ENCODE results near the gene SLC16A8.

Gene SLC16A8

GRCh38 chr22:38075105-38075825 lies 8.7 kb downstream of the SLC16A8 start (continued):
- no peak for TF ChIP-seq PRDM10 (tag by site-specific recombination; IDR thresholded peaks at IDR 0.05)
- no peak for TF ChIP-seq ZNF324 (tag by site-specific recombination; IDR thresholded peaks at IDR 0.05)
- TF ChIP-seq HOXA7 (CRISPR knock-in tag; IDR thresholded peaks at IDR 0.05; ENCODE audit: borderline replicate concordance) = no peak
- no peak for TF ChIP-seq KLF1 (tag by site-specific recombination; IDR thresholded peaks at IDR 0.05)
- TF ChIP-seq ZNF555 (tag by site-specific recombination; conservative IDR thresholded peaks at IDR 0.05) = no peak

- CTCF ChIA-PET = interaction anchor here (1.5 kb wide), 1 partner anchor 26 kb away, joined by 3 read pairs; no protein-coding TSS in a partner anchor
- Histone ChIP-seq H3K27ac (ENCODE audit: extremely low read depth, low read depth, low read length) (no peak overlapping the region), H3K9me3 (ENCODE audit: control insufficient read depth, insufficient read depth, low read depth, low read length) (no peaks in the 10 kb centered on the region), H3K4me3 (ENCODE audit: low read depth, low read length) (no peak overlapping the region), H3K36me3 (ENCODE audit: control insufficient read depth in 2 of 2, insufficient read depth in 1 of 2, low read length in 2 of 2) (peaks cover 3 to 64% of the 10 kb centered on the region in 2 experiments; a peak in 2 of 3 replicates), H3K4me1 (ENCODE audit: control insufficient read depth, insufficient read depth, low read length) (no peaks in the 10 kb centered on the region)
- POLR2A ChIA-PET = no interaction called here
- TF ChIP-seq, protein P1, sequence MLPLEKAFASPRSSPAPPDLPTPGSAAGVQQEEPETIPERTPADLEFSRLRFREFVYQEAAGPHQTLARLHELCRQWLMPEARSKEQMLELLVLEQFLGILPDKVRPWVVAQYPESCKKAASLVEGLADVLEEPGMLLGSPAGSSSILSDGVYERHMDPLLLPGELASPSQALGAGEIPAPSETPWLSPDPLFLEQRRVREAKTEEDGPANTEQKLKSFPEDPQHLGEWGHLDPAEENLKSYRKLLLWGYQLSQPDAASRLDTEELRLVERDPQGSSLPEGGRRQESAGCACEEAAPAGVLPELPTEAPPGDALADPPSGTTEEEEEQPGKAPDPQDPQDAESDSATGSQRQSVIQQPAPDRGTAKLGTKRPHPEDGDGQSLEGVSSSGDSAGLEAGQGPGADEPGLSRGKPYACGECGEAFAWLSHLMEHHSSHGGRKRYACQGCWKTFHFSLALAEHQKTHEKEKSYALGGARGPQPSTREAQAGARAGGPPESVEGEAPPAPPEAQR (tag by site-specific recombination; IDR thresholded peaks at IDR 0.05) = no peak
- no peak for TF ChIP-seq HOXD13 (CRISPR knock-in tag; IDR thresholded peaks at IDR 0.05; ENCODE audit: borderline replicate concordance)
- no peak for TF ChIP-seq ZNF169 (tag by site-specific recombination; IDR thresholded peaks at IDR 0.05)
- no peak for TF ChIP-seq ZNF776 (tag by site-specific recombination; IDR thresholded peaks at IDR 0.05; ENCODE audit: borderline replicate concordance)
- TF ChIP-seq PRDM2 (tag by site-specific recombination; IDR thresholded peaks at IDR 0.05; ENCODE audit: borderline replicate concordance) = no peak
- TF ChIP-seq ZBTB11 (tag by site-specific recombination; conservative IDR thresholded peaks at IDR 0.05; ENCODE audit: low read depth) = no peak
- no peak for TF ChIP-seq TRIM28 (IDR thresholded peaks at IDR 0.05; ENCODE audit: borderline replicate concordance, low read length)
- TF ChIP-seq TCF7L2 (IDR thresholded peaks at IDR 0.05; ENCODE audit: borderline replicate concordance, low read depth, low read length) = no peak
- no peak for TF ChIP-seq KLF9 (tag by site-specific recombination; IDR thresholded peaks at IDR 0.05; ENCODE audit: low read depth)
- TF ChIP-seq, protein P2, sequence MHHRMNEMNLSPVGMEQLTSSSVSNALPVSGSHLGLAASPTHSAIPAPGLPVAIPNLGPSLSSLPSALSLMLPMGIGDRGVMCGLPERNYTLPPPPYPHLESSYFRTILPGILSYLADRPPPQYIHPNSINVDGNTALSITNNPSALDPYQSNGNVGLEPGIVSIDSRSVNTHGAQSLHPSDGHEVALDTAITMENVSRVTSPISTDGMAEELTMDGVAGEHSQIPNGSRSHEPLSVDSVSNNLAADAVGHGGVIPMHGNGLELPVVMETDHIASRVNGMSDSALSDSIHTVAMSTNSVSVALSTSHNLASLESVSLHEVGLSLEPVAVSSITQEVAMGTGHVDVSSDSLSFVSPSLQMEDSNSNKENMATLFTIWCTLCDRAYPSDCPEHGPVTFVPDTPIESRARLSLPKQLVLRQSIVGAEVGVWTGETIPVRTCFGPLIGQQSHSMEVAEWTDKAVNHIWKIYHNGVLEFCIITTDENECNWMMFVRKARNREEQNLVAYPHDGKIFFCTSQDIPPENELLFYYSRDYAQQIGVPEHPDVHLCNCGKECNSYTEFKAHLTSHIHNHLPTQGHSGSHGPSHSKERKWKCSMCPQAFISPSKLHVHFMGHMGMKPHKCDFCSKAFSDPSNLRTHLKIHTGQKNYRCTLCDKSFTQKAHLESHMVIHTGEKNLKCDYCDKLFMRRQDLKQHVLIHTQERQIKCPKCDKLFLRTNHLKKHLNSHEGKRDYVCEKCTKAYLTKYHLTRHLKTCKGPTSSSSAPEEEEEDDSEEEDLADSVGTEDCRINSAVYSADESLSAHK (tag by site-specific recombination; IDR thresholded peaks at IDR 0.05) = no peak
- no peak for TF ChIP-seq ZNF426 (tag by site-specific recombination; IDR thresholded peaks at IDR 0.05)
These were observed 9.5 kb downstream of the SLC16A8 start for GRCh38 chr22:38074181-38075104.

Data from HEK293 (cell line).